Fibroblast of lung (primary cell): ENCODE measurements around the gene NR2F1-AS1. TPM values are rescaled to one million over a fixed set of nuclear protein-coding genes. Genes with fewer than 3 reads are reported as not detected.

Source experiments
- DNase-seq, 2 donors: peaks; one replicate each; pipeline versions ENCODE4 v3.0.0 to v3.0.0-alpha.2; 2010; ENCODE audit warnings: low read depth in 2 of 2
- H2AFZ ChIP-seq: 2 replicates; pipeline ENCODE4 v1.5.1; 2012; ENCODE audit warnings: low read length, control low read depth, inconsistent platforms
- H3K27ac ChIP-seq: 2 replicates; pipeline ENCODE4 v1.5.1; 2011; ENCODE audit warnings: low read length, control low read depth; ENCODE audit not compliant: insufficient read depth
- H3K27me3 ChIP-seq: 2 replicates; pipeline ENCODE4 v1.5.1; 2011; ENCODE audit warnings: mild to moderate bottlenecking, low read length; ENCODE audit not compliant: control insufficient read depth, insufficient read depth
- H3K36me3 ChIP-seq: 2 replicates; pipeline ENCODE4 v1.5.1; 2011; ENCODE audit warnings: low read length; ENCODE audit not compliant: control insufficient read depth, insufficient read depth
- H3K4me1 ChIP-seq: 2 replicates; pipeline ENCODE4 v1.5.1; 2011; ENCODE audit warnings: low read length; ENCODE audit not compliant: control insufficient read depth, insufficient read depth; ENCODE audit errors: extremely low read depth
- H3K4me2 ChIP-seq: 2 replicates; pipeline ENCODE4 v1.5.1; 2011; ENCODE audit warnings: low read length, control low read depth; ENCODE audit not compliant: insufficient read depth; ENCODE audit errors: extremely low read depth
- H3K4me3 ChIP-seq, 4 experiments: fragments of 200-600 bp in 1 of 4; sonication (generic) in 1 of 4; replicated peaks in 1 of 4; 2 replicates each; pipeline ENCODE4 v1.5.1; 2011 to 2016; ENCODE audit warnings: low read length in 4 of 4, low read depth in 3 of 4, mild to moderate bottlenecking in 3 of 4, control low read depth in 2 of 4, inconsistent platforms in 1 of 4, mixed read lengths in 1 of 4; ENCODE audit not compliant: insufficient read depth in 1 of 4; ENCODE audit errors: control extremely low read depth in 1 of 4
- H3K79me2 ChIP-seq: 2 replicates; pipeline ENCODE4 v1.5.1; 2012; ENCODE audit warnings: mild to moderate bottlenecking, low read length, inconsistent platforms; ENCODE audit not compliant: control insufficient read depth, insufficient read depth
- H3K9ac ChIP-seq: 2 replicates; pipeline ENCODE4 v1.5.1; 2011; ENCODE audit warnings: mild to moderate bottlenecking, low read length, control low read depth; ENCODE audit not compliant: insufficient read depth
- H3K9me3 ChIP-seq: 2 replicates; pipeline ENCODE4 v1.5.1; 2012; ENCODE audit warnings: low read depth, low read length; ENCODE audit not compliant: control insufficient read depth, insufficient read depth
- H4K20me1 ChIP-seq: 2 replicates; pipeline ENCODE4 v1.5.1; 2011; ENCODE audit warnings: low read length; ENCODE audit not compliant: control insufficient read depth, insufficient read depth; ENCODE audit errors: extremely low read depth
- EZH2 ChIP-seq: IDR thresholded peaks from 2 replicates; pipeline ENCODE4 v1.5.1; 2012; ENCODE audit warnings: low read length, control low read depth, mild to moderate bottlenecking; ENCODE audit errors: missing control alignments
- polyA plus RNA-seq, 2 donors: library from polyadenylated mRNA; depleted of rRNA in 1 of 2; stranded (reverse) in 1 of 2; unstranded in 1 of 2; fragments of >200 nt; gene quantifications; 2 replicates each; pipeline ENCODE4 v1.2.1, GENCODE V29; 2011 to 2012; ENCODE audit warnings: missing spikeins in 1 of 2
- total RNA-seq: library from RNA; depleted of rRNA; stranded (reverse); fragments of >200 nt; gene quantifications from 2 replicates; pipeline ENCODE4 v1.2.1, GENCODE V29; 2014
- TF ChIP-seq, protein P1 (sequence below), 2 donors: IDR thresholded peaks in 1 of 2; conservative IDR thresholded peaks in 1 of 2; 1 replicate in 1 of 2; 2 replicates in 1 of 2; pipeline ENCODE4 v1.5.1; 2011 to 2012; ENCODE audit warnings: low read length in 2 of 2, control low read depth in 1 of 2, inconsistent platforms in 1 of 2, low read depth in 1 of 2, mild to moderate bottlenecking in 1 of 2

The NR2F1-AS1 gene
- total and polyA plus RNA-seq, 2 donors (not counting 1 experiment from before 2014, with no cell fraction given): 29.6 to 44.6 TPM

DNA sequence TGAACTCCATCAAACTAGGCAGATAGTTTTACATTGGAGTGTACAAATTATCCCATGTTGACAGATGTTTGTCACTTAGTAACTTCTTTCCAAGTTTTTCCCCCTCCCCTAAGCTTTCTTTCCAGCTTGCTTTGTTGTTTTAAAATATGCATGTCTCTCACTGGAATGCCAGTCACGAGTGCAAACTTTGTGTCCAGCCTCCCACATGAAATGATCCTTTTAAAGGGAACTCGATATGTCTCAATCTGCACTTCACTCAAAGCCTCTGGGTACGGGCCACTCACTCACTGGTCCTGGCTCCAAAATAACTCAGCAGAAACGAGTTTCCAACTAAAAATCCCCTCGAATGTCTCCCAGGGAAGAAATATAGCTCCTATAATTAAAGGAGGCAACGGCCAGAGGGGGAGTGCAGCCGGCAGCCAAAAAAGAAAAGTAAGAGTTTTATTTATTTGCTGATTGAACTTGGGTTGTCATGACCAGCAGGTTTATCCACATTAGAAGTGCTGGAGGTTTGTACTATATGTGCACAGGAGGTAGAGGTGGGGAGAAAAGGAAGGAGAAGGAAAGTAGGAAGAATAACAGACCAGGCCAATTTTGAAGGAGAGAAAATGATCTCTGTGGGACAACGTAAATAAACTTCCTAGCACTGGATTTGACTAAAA is 19.5 kb upstream of the NR2F1-AS1 start:
- Histone ChIP-seq H3K4me2 (peak overlapping the region; percentile 95), H3K27me3 (no peaks in the 10 kb centered on the region), H3K36me3 (no peaks in the 10 kb centered on the region), H3K27ac (peak overlapping the region; percentile 91), H3K9me3 (no peaks in the 10 kb centered on the region), H2AFZ (no peak overlapping the region), H3K79me2 (peaks cover 50% of the 10 kb centered on the region), H4K20me1 (no peaks in the 10 kb centered on the region), H3K9ac (peak overlapping the region; percentile 41), H3K4me3 (peak overlapping the region; percentile 42 to 67 (median 54)), H3K4me1 (peaks cover 22% of the 10 kb centered on the region)
- TF ChIP-seq, protein P1, sequence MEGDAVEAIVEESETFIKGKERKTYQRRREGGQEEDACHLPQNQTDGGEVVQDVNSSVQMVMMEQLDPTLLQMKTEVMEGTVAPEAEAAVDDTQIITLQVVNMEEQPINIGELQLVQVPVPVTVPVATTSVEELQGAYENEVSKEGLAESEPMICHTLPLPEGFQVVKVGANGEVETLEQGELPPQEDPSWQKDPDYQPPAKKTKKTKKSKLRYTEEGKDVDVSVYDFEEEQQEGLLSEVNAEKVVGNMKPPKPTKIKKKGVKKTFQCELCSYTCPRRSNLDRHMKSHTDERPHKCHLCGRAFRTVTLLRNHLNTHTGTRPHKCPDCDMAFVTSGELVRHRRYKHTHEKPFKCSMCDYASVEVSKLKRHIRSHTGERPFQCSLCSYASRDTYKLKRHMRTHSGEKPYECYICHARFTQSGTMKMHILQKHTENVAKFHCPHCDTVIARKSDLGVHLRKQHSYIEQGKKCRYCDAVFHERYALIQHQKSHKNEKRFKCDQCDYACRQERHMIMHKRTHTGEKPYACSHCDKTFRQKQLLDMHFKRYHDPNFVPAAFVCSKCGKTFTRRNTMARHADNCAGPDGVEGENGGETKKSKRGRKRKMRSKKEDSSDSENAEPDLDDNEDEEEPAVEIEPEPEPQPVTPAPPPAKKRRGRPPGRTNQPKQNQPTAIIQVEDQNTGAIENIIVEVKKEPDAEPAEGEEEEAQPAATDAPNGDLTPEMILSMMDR (conservative IDR thresholded peaks at IDR 0.05 in 1 of 2, IDR thresholded peaks at IDR 0.05 in 1 of 2; ENCODE audit: low read depth in 1 of 2, low read length in 2 of 2): no peak
- no peak for TF ChIP-seq EZH2
- peak; percentile 71 to 83 for DNase-seq

DNA sequence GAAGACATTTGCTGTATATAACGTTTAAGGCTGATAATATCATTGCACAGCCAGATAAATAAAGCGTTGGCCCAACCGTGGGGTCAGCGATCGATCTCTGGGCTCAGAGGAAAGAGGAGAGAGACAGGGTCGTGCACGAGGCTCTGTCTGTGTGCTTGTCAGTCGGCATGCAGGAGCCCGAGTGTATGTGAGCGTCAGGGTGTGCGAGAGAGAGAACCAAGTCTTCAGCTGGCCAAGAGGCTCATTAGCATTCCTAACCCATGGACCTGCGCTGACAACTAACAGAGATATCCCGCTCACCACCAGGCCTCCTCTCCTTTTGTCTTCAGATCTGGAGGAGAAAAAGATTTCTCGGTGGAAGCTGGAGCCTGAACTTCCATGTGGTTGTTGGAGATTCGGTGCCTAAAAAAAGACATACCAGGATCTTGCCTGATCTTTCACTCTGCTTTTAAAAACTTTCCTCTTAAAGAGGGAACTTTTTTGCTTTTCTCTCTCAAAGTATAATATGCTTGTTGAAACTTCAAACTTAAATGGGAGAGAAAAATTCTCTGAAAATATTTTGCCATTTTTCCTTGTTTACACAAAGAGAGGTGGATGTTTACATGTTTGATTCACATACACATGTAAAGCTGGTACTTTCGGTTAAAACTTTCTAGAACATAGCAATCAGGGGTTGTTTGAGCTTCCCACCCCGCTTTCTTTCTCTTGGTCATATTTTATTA is 18.5 kb upstream of the NR2F1-AS1 start:
- no peaks in the 10 kb centered on the region for H3K9me3 ChIP-seq
- no peaks in the 10 kb centered on the region for H3K27me3 ChIP-seq
- peak overlapping the region; percentile 95 for H3K4me2 ChIP-seq
- H3K36me3 ChIP-seq: peaks cover 3% of the 10 kb centered on the region
- H2AFZ ChIP-seq: peak overlapping the region; percentile 67
- no peaks in the 10 kb centered on the region for H4K20me1 ChIP-seq
- TF ChIP-seq, protein P1 (conservative IDR thresholded peaks at IDR 0.05 in 1 of 2, IDR thresholded peaks at IDR 0.05 in 1 of 2; ENCODE audit: low read depth in 1 of 2, low read length in 2 of 2): no peak
- TF ChIP-seq EZH2: no peak
- H3K4me1 ChIP-seq: peaks cover 24% of the 10 kb centered on the region
- H3K27ac ChIP-seq: peak overlapping the region; percentile 91
- H3K9ac ChIP-seq: peak overlapping the region; percentile 27
- peaks cover 50% of the 10 kb centered on the region for H3K79me2 ChIP-seq
- peak; percentile 79 to 91 for DNase-seq
- H3K4me3 ChIP-seq: peak overlapping the region; percentile 31 to 67 (median 54)

- Histone ChIP-seq H3K27me3 (no peaks in the 10 kb centered on the region), H3K9me3 (no peaks in the 10 kb centered on the region), H2AFZ (peak overlapping the region; percentile 67)
These were observed 18.0 kb upstream of the NR2F1-AS1 start for GRCh38 chr5:93599001-93599379.

More at GRCh38 chr5:93599001-93599379, 18.0 kb upstream of the NR2F1-AS1 start:
- H4K20me1 ChIP-seq: no peaks in the 10 kb centered on the region
- peaks cover 24% of the 10 kb centered on the region for H3K4me1 ChIP-seq
- peak overlapping the region; percentile 26 for H3K9ac ChIP-seq
- peak overlapping the region; percentile 91 for H3K27ac ChIP-seq
- H3K4me2 ChIP-seq: peak overlapping the region; percentile 95
- H3K79me2 ChIP-seq: peaks cover 55% of the 10 kb centered on the region
- DNase-seq: no peak
- TF ChIP-seq EZH2: no peak
- TF ChIP-seq, protein P1 (conservative IDR thresholded peaks at IDR 0.05 in 1 of 2, IDR thresholded peaks at IDR 0.05 in 1 of 2; ENCODE audit: low read depth in 1 of 2, low read length in 2 of 2): no peak
- peaks cover 3% of the 10 kb centered on the region for H3K36me3 ChIP-seq
- peak overlapping the region; percentile 31 to 67 (median 54) for H3K4me3 ChIP-seq
